AG09309 (cell line): ENCODE measurements around the gene TRPM3.

Experiments
- DNase-seq: peaks from one replicate; pipeline ENCODE4 v3.0.0-alpha.2; 2010; ENCODE audit warnings: low read depth
- H3K4me3 ChIP-seq: 2 replicates; pipeline ENCODE4 v1.5.1; 2011; ENCODE audit warnings: mild to moderate bottlenecking, low read depth, low read length, moderate library complexity; ENCODE audit not compliant: control insufficient read depth
- CTCF ChIP-seq: IDR thresholded peaks from 2 replicates; pipeline ENCODE4 v1.5.1; 2011; ENCODE audit warnings: mild to moderate bottlenecking, low read depth, low read length, inconsistent platforms; ENCODE audit not compliant: insufficient read depth, control insufficient read depth; ENCODE audit errors: missing control alignments

TRPM3 gene

GRCh38 chr9:71145179-71145578 lies 23.8 kb upstream of the TRPM3 start:
- TF ChIP-seq CTCF: no peak
- DNase-seq: no peak
- no peak overlapping the region for H3K4me3 ChIP-seq

- DNase-seq: no peak
- TF ChIP-seq CTCF: no peak
- no peak overlapping the region for H3K4me3 ChIP-seq
These were observed 23.1 kb upstream of the TRPM3 start for GRCh38 chr9:71144495-71144894.

DNA sequence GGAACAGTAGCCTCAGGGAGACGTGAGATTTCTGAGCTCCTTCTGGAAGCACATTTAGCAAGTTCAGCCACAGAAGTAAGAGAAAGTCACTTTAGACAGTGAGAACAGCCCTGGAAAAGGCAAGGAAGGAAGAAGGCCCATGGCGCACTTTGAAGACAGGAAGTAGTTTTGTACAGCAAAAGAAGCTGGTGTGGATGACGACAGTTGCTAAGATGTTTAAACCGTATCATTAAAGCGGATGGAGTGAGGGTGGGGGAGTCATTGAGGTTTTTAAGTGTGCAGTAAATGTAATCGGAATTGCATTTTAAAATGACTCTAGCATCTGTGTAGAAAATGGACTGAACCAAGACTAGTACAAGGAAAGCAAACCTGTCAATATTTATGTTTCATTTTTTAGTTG lies 15.3 kb upstream of the TRPM3 start:
- H3K4me3 ChIP-seq: no peak overlapping the region
- DNase-seq: no peak
- no peak for TF ChIP-seq CTCF

GRCh38 chr9:71131145-71131544 lies 9.7 kb upstream of the TRPM3 start:
- TF ChIP-seq CTCF: no peak
- no peak overlapping the region for H3K4me3 ChIP-seq
- DNase-seq: no peak

DNA sequence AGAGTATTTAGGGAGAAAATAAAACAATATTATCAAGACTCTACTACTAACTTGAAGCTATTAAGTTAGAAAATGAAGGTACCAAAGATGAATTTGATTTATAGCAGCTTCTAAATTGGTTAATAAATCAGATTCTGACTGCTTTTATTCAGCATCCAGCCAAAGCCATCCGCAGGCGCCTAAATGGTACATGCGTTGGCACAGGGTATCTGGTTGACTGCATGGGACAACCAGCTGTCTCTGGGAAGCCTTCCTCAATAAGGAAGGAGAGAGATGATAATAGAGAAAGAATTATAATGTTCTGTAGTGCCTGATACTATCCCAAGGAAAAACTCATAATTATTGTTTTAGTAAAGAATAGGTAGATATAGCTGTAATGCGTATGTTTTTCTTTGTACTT lies 9.1 kb upstream of the TRPM3 start:
- DNase-seq: no peak
- no peak for TF ChIP-seq CTCF
- H3K4me3 ChIP-seq: no peak overlapping the region

GRCh38 chr9:71128796-71129195 lies 7.4 kb upstream of the TRPM3 start:
- no peak for TF ChIP-seq CTCF
- H3K4me3 ChIP-seq: no peak overlapping the region
- DNase-seq: no peak

DNA sequence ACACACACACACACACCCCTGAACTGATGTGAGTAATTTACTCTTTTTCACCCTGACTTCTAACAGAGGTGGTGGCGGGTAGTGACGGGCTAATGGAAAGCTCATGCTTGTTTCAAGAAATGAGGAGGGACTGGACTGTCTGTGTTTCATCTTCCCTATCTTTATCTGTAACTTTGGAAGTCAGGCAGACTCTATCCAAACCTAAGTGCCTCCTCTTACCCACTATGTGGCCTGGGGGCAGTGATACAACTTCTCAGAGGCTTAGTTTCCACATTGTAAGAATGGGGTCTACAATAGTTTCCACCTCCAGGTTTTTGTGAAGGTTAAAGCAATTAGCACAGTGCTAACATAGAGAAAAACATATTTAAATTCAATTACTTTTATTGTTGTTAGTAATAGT lies 5.9 kb upstream of the TRPM3 start:
- no peak for DNase-seq
- TF ChIP-seq CTCF: no peak

More for the DNA sequence above, 5.9 kb upstream of the TRPM3 start:
- H3K4me3 ChIP-seq: no peak overlapping the region
